Smooth muscle cell of the brain vasculature (primary cell): ENCODE data around the gene TMEM187.

Source experiments
- DNase-seq: peaks from one replicate; pipeline ENCODE4 v3.0.0-alpha.2; 2012; ENCODE audit warnings: low read depth, low spot score

Gene TMEM187

DNA sequence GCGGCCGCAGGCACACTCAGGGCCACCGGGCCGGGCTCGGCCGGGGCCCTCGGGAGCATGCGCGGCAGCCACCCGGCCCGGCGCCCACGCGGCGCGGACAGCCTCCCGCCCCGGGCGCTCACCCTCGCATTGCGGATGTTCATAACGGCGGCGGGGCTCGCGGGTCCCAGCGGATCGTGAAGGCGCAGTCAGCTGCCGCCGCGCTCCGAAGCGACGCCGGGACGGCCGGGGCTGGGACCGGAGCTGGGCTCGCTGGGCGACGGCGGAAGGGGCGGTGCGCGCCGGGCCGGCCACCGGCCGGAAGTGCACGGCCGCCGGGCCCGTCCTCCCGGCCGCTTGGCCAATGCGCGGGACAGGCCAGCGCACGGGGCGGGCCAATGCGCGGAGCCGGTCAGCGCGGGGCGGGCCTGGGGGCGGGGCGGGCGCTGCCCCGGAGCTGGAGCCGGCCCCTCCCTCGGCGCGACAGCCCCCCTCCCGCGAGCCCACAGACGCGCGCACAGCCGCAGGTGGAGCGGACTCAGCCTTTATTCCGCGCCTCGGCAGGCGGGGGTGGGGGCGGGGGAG is 37.7 kb upstream of the TMEM187 start, which contains the start of gene NAA10:
NAA10 (minus strand) TSS at position 276 of the 564 bp plus-strand sequence; CDS start at position 143, 133 bp downstream.
- no peak for DNase-seq

DNA sequence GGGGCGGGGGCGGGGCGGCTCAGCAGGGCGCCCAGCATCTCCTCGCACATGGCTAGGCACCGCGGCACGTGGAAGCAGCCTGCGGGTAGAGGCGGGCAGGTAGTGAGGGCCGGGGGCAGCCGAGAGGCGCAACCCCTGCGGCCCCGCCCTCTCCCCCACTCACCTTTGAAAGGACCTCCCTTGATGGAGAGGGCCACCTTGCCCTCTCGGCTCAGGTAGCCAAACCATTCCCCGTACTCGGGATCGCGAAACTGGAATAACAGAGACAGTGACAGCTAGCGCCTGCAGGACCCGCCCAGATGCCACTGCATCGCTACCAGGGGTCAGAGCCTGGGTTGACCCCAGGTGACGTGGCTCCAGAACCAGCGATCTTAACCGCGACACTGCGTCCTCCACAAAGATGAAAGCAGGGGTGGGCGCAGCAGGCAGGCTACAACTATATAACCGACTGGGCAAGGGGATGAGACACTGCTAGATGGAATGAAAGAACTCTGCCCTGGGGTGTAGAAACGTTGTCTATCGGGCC is 37.2 kb upstream of the TMEM187 start:
- DNase-seq: no peak

DNA sequence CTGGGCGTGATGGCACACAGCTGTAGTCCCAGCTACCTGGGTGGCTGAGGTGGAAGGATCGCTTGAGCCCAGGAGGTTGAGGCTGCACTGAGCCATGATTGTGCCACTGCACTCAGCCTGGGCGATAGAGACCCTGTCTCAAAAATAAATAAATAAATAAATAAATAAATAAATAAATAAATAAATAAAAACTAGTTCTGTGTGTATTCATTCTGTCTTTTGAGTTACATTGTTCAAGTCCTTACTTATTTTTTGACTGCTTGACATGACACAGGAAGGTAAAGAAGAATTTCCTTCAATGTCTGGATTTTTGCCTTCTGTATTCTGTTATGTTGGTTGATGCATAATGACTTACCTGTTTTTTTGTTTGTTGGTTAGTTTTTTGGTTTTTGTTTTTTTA is 35.5 kb upstream of the TMEM187 start:
- DNase-seq: no peak

DNA sequence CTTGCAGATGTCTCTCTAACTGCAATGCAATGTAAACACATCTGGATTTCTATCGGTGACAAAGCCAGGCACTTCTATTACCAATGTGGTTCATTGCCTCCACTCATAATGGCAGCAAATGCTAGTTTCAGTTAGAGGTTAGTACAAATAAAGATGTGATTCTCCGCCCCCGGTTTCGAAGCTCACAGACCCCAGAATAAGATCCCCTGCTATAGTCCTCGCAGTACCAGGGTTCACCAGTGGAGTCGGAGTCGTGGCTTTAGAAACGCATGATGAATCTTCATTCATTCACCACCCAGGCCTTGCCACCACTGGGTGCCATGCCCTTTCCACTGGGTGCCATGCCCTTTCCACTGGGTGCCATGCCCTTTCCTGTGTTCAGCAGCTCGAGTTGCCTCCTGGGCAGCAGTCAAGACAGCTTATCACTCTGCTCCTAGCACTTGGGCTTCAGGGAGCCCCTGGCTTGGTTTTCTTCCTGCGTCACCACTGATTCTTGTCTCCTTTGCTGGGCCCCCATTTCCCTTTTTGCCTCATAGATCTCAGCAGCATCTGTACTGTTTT is 34.2 kb upstream of the TMEM187 start:
- no peak for DNase-seq

DNA sequence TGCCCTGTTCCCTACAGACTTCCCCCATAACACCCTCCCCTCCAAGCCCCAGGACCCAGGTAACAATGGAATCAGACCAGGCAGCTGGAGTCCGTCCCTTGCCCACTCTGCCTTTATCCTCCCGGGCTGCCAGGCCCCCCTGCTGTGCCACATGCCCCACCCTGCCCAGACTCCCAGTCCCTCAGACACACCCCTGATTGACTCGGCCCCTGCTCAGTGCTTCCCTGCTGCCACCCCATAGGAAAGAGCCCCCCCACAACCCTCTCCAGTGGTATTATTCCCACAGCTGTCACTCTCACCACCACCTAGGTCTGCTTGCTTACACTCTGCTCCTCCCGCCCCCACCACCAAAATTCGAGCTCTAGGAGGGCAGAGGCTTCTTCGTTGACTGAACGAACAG is 33.0 kb upstream of the TMEM187 start:
- DNase-seq: no peak

DNA sequence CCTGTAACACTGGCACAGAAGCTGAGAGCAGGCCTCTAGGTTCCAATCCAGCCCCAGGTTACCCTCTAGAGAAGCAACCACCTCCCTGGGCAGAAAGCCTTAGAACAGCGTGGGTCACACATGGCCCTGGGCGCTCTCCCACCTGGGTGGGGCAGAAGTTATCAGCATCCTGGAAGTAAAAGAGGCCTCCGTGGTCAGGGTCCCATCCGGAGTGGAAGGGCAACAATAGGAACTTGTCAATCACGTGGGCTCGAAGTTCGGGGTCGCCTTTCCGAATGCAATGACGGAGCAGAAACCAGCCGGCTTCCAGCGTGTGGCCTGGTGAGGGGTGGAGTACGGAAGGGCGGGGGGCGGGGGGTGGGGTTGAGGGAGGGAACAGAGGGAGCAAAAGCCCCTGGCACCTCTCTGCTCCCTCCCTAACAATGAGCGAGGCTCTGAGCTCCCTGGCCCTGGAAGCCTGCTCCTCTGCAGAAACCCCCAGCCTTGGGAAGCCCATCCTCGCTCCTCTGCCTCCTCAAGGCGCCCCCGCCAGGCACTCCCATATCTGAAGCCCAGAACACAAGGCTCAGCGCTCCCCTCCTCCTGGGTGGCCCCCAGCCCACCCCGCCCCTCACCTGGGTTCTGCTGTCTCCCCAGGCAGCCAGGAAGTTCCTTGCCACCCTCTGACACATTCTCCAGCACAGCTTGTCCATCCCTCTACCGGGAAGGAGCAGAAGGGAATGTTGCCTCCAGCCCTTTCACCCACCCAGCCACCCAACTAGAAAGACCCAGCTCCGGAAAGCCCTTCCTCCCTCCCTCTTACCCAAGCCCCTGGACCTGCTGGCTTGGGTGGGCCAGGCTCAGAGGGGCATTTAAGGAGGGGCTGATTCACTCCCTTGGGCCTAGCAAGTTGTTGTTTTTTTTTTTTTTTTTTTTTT is 31.0 kb upstream of the TMEM187 start:
- no peak for DNase-seq

DNA sequence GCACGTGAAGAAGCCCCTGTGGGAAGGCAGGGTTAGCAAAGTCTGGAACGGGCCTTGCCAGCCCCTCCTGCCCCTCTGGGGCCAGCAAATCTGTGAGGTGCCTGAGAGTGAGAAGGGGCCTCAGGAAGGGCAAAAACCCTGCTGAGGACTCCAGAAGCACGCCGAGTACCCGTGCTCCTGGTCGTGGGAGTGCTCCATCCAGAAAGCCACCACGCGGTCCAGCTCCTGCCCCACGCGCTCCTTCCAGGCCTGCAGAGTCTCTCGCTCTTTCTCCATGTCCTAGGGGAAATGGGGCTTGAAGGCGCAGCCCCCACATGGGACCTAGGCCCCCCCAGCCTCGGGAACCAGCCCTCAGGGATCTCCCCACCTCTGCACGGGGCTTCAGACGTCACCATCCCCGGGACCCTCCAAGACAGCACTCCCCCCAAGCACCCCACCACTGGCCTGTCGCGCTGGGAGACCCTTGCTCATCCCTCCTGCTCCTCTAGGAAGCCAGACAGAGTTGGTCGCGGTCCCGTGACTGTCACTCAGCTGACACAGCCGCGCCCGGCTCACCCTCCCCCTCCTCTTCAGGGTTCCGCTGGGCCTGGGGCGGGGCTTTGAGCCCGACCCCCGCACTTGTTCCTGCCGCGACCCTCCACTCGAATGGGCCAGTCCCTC is 28.3 kb upstream of the TMEM187 start, which contains the start of gene RENBP:
RENBP (minus strand) TSS at position 504 of the 660 bp plus-strand sequence; CDS start at position 471, 33 bp downstream.
- no peak for DNase-seq

DNA sequence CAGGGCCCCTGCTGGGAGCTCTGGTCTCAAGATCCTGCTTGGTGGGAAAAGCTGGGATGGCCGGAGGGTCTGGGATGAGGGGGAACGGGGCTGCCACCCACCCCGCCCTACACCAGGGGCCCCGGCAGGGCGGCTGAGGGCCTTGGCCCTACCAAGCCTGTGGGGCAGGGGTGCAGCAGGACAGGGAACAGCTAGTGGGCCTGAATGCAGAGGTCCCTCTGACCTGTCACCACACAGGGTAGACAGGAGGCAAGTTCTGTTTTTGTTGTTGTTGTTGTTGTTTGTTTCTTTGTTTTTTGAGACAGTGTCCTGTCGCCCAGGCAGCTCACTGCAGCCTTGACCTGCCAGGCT is 27.8 kb upstream of the TMEM187 start:
- DNase-seq: no peak

DNA sequence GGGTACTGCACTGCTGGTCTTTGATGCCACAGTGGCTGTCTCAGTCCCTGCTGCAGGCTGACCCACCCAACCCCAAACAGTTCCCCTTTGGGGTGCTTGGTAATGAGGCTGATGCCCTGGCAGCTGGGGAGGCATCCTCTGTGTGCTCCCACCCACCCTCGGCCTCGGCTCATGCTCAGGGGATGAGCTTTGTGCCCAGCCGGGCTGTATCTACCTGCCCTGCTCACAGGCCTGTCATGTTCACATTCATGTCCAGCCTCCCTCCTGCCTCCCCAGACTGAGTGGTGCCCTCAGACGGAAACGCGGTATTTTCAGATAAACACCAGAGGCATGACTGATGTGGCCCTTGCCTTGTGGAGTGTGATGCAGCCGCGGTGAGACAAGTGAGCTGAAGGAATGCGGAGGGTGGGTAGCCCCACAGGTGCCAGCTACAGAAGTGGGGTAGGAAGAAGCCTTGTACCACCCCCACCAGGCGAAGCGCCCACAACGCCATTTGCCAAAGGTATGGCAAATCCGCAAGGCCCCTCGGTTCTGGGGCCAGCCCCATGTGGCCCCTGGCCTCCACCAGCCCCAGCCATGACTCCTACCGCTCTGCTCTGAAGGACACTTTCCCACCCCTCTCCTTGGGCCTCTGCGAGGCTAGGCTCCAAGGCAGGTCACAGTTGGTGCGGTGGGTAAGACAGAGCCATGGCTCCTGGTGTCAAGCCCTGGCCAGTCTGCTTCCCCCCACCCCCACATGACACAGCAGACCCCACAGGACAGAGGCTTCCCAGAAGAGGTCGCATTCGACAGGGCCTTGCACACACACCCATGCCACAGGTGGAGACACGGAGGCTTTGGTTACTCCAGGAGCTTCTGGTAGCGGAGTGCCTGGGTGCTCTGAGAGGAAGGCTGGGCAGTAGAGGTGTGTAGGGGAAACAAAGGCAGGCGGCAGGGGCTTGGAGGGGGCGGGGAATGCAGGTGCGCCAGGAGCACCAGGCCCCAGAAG is 26.3 kb upstream of the TMEM187 start:
- DNase-seq: no peak

DNA sequence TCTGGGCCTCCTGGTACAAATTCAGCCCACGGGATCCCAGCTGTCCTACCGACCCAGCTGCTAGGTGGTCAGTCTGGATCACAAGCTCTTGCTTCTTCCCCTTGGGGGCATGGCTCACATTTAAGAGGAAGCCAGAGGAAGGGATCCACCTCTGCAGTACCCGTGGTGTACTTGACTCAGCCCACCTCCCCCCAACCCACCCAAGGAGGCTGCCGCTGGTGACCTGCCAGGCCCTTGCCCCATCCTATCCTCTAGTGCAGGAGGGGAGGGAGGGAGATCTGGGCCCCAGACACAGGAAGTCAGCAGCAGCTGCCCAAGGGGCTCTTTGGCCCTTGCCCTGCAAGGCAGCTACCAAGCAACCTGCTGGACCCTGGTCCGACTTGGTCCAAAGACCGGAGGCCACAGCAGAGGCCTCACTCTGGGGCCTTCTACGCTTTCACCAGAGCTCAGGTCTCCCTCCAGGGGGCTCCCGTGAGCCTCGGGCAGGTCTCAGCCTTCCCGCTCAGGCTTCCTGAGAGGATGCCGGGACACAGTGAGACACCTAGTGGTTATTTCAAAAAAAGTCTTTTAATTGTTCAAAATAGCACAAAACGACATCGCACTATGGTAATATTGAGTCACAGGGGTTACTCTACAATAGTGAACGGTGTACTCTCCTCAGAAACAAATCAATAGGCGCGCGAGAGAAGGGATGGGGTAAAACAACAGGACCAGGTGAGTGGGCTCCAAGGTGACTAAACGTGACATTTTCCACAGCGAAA is 25.4 kb upstream of the TMEM187 start:
- peak; percentile 45 for DNase-seq

DNA sequence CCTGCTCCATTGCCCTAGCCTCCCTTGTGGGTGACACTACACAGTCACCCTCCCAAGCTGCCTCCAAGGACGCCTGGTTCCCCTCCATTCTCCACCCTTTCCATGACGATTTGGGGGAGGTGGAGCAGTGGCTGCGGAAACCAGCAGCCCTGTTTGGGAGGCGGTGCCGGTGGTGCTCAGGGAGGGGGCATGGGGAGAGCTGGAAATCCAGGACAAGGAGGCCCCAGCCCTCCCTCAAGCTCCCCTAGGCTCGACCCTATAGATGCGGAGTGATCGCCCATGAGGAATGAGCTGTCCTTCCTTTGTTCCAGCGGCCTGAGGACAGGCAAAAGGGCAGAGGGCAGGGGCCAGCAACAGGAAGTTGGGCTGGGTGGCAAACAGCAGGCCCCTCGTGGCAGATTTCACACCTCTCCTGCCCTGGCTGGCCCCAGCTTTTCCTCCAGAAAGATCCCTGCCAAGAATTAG is 24.5 kb upstream of the TMEM187 start:
- no peak for DNase-seq

DNA sequence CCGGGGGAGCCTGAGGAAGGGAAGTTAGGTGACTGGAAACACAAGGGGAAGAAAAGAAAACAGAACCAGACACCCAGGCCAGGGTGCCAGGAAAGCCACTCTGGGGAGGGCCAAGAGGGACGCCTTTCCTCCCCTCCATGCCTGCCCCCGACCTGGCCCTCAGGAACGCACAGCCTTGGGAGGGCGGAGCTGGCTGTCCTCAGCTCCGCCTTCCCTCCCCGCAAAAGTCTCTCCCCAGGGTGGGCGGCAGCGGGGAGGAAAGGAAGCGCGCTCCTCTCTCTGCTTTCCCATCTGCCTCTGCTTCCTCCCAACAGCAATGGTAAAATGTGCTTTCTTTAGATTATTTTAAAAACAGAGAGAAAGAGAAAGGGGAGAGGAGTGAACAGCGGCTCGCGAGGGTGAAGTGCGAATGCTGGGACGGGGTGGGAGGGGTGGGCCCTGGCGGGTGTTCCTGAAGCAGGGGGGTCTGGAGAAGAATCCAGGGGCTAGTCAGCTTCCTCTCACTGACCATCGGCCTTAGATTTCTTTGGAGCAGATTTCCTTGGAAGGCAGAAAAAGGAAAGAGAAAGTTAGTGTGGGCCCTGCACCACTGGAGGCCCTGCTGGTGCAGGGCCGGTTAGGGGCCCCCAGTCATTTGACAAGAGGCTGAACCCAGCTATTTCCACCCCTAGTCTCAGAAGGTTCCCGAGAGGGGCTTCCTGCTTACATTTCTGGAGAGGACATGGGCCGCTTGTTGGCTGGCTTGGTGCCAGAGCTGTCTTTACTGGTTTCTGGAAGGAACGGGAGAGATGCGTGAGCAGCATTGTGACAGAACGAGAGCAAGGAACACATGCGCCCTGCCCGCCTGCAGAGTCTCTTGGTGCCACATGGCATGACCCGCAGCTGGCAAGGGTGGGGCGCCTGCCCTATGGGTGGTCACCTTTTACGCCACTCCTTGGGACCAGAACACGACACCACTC is 23.4 kb upstream of the TMEM187 start:
- DNase-seq: no peak

DNA sequence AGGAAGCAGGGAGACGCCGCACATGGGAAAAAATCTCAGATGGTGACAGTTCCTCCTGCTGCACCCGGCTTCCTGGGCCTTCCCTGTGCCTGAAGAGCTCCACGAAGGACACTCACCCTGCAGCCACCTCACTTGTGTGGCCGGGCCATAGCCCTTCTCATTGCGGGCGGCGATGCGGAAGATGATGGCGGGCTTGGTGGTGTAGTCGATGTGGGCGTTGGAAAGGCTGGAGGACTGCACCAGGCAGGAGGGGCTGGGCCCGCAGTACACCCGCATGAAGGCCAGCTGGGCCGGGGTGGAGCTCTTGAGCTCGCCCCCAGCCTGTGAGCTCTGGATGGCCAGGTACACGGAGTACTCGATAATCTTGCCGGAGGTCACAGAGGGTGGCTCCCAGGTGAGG is 22.4 kb upstream of the TMEM187 start:
- no peak for DNase-seq

DNA sequence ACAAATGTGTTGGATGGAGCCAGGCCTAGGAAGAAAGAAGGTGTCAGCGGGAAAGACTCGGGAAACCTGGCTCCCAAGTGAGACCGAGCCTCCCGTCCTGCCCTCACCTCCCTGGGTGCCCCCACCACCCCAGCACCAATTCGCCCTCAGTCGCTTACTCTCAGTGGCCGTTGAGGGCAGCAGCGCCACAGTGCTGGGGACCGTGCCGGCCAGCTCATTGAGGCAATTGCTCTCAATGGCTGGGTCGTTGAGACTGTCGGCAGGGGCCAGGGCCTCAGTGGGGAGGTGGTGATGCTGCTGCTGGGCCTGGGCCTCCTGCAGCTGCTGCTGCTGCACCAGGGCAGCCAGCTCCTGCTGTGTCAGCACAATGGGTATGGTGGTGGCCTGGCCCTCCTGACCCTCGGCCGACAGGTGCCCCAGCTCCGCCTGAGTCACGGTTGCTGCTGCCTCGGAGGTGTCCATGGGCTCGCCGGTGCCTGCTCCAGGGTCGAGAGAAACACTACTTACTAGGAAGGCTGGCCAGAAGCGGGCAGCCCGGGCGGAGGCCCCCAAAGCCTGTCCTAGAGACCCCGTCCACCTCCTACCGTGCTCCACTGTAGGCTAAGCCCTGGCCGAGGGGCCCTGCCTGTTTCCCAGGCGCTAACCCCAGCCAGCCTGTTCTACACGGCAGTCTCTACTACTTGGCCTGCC is 20.7 kb upstream of the TMEM187 start:
- no peak for DNase-seq

DNA sequence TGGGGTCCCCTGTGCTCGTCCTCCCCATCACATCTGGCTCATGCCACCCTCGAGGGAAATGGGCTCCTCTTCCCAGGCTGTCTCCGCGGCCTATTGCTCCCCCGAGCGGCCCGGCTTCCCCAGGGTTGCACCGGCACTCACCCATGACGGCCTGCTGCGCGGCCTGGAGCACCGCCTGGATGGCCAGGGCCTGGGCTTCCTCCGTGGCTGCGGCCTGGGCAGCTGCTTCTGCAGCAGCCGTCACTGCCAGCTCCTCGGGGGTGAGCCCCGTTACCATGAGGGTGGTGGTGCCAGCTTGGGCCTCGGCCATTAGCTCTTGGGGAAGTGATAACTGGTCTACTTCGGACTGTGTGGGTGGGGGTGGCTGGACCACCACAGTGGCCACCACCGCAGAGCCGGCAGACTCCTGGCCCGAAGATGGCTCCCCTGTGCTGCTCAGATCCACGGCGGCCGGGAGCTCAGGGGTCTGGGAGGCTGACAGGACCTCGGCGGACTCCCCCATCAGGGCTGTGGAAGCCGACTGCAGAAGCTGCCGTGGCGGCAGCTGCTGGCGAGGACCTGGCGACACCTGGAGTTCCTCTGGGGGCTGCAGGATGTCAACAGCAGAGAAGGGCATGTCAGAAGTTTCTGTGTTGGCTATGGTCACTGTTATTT is 20.1 kb upstream of the TMEM187 start:
- no peak for DNase-seq

DNA sequence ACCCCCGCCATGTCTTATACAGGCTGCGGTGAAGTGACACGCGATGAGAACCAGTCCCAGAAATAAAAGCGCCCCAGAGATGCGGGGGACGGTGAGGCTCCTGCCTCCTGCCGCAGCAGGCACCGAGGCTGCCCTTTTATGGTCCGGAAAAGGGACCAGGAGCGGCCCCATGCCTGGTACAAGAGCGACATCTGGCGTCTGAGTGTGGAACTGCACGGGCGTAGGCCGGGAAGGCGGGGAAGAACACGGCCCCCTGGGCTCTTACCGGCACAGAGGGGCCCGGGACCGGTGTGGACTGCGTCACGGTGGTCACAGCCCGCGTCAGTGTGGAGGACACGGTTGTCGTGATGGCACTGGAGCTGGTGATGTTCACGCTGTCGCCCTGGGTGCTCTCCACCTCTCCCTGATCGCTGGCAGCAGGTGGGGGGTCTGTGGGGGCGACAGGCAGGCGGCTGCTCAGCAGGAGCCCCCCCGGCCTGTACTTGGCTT is 19.2 kb upstream of the TMEM187 start:
- no peak for DNase-seq

DNA sequence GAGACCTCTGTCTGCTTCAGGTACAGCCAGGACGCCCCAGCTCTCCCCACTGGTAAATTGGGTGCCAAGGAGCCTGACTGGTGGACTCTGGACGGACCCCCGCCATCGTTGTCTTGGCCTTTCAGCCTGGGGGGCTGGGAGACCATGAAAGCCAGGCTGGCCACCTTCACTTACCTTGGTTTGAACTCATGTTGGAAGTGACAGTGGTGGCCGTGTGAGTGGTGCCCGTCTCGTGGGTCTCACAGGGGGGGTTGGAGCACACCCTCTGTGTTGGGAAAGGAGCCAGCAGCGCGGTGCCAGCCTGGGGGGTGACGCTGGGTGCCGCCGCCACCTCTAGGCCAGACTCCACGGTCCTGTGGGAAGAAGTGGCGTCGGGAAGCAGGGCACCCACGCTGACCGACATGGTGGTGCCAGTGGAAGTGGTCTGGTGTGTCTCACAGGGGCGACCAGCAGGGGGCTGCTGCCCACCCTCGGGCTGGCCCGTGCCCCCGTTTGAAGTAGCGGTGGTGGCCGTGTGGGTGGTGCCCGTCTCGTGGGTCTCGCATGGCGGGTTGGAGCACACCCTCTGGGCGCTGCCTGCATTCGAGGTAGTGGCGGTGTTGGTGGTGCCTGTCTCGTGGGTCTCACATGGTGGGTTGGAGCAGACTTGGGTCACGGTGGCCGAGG is 18.5 kb upstream of the TMEM187 start:
- DNase-seq: no peak
